Choroid plexus epithelial cell (primary cell): ENCODE data around the gene ZNF821.
A peak's percentile ranks its signal among the peaks of the same experiment; 100 is the strongest.

Experiments
- DNase-seq: peaks from one replicate; pipeline ENCODE4 v3.0.0-alpha.2; 2010; ENCODE audit warnings: low read depth
- H3K4me3 ChIP-seq: 2 replicates; pipeline ENCODE4 v1.5.1; 2011; ENCODE audit warnings: low read depth, mild to moderate bottlenecking, control low read depth, low read length, moderate library complexity
- TF ChIP-seq, protein P1 (sequence below): conservative IDR thresholded peaks from 2 replicates; pipeline ENCODE4 v1.5.1; 2011; ENCODE audit warnings: low read depth, mild to moderate bottlenecking, control low read depth, inconsistent platforms, low read length, moderate library complexity

Gene ZNF821

DNA sequence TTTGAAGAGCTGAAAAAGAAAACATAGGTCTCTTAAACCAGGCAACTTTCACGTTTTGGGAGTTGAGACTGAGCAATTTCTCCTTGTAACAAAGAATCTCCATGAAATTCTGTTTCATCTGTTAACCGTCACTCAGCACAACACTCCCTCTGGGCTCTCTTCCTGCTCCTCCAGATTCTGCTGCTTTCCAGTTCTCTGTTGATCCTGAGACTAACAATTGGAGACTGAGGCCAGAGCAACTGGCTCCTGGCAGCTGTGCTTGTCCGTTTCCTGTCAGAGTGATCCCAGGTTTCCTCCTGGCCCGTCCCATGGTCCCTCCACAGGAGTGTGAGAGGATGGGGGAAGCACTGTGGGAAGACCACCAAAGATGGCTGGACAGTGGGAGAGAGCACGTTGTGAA, 43.8 kb upstream of the ZNF821 start:
- TF ChIP-seq, protein P1, sequence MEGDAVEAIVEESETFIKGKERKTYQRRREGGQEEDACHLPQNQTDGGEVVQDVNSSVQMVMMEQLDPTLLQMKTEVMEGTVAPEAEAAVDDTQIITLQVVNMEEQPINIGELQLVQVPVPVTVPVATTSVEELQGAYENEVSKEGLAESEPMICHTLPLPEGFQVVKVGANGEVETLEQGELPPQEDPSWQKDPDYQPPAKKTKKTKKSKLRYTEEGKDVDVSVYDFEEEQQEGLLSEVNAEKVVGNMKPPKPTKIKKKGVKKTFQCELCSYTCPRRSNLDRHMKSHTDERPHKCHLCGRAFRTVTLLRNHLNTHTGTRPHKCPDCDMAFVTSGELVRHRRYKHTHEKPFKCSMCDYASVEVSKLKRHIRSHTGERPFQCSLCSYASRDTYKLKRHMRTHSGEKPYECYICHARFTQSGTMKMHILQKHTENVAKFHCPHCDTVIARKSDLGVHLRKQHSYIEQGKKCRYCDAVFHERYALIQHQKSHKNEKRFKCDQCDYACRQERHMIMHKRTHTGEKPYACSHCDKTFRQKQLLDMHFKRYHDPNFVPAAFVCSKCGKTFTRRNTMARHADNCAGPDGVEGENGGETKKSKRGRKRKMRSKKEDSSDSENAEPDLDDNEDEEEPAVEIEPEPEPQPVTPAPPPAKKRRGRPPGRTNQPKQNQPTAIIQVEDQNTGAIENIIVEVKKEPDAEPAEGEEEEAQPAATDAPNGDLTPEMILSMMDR, result no peak
- no peak for DNase-seq
- no peak overlapping the region for H3K4me3 ChIP-seq

DNA sequence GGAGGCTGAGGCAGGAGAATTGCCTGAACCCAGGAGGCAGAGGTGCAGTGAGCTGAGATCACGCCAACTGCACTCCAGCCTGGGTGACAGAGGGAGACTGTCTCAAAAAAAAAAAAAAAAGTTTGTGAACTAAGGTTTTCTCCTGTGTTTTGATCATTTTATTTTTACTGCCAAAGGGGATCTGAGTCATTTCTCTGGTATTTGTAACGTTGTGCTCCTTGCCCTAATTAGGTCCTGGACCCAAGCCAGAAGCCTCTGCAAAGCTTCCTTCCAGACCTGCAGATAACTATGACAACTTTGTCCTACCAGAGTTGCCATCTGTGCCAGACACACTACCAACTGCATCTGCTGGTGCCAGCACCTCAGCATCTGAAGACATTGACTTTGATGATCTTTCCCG, 43.4 kb upstream of the ZNF821 start:
- DNase-seq, result peak; percentile 92
- H3K4me3 ChIP-seq, result no peak overlapping the region
- TF ChIP-seq, protein P1, result no peak

DNA sequence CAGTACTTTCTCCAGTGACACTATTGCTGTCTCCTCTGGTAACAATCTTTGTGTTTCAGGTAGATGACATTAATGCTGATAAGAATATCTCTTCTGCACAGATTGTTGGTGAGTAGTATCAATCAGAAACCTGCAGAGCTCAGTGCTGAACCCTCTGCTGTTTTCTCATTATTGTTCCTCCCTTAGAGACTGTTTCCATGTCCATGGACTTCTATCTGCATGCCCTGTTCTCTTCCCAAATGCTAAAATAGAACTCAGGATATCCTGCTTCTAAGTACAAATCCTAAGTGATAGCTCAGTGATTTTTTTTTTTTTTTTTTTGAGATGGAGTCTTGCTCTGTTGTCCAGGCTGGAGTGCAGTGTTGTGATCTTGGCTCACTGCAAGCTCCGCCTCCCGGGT, 40.7 kb upstream of the ZNF821 start:
- DNase-seq, result no peak
- TF ChIP-seq, protein P1, result no peak

DNA sequence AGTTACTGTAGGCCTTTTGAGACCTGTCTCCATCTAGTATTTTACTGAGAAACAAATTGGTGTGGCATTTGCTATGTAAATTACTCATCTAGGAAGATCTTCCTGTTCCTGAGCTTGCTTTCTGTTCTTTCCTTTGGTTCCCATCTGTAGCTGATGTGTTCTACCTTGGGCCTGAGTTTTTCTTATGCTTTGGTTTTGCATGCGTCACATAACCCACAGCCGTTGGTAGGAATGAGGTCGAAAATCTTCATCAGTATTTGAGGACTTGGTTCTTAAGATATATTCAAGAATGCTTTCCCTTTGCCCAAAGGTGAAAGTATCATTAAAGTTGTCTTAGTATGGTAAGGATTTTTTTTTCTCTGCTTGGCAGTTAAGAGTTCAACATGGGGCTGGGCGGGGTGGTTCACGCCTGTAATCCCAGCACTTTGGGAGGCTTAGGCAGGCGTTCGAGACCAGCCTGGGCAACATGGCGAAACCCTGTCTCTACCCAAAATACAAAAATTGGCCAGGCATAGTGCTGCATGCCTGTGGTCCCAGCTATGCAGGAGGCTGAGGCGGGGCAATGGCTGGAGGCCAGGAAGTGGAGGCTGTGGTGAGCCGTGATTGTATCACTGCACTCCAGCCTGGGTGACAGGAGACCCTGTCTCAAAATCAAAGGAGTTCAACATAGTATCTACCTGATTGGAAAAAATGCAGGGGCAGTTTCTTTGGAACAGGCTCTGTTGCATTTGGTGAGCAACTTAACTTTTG, 40.1 kb upstream of the ZNF821 start:
- TF ChIP-seq, protein P1, result no peak
- peak; percentile 59 for DNase-seq
- H3K4me3 ChIP-seq, result no peak overlapping the region

More for the DNA sequence above, 40.7 kb upstream of the ZNF821 start:
- H3K4me3 ChIP-seq, result no peak overlapping the region

DNA sequence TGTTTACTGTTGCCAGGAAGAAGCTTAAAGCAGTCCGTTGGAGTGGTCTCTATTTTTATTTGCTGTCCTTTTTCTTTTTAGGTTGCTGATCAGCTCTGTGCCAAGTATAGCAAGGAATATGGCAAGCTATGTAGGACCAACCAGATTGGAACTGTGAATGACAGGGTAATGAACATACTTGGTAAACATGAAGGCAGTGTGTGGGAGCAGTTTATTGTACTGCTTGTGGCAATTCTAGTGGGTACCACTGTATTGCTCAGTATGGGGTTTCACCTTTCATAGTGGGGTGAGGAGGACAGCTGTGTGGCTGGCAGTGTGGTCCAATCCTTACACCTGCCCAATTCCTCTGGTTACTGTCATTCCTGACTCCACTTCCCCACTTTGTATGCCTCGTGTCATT, 36.7 kb upstream of the ZNF821 start:
- no peak overlapping the region for H3K4me3 ChIP-seq
- DNase-seq, result no peak
- TF ChIP-seq, protein P1, result no peak

DNA sequence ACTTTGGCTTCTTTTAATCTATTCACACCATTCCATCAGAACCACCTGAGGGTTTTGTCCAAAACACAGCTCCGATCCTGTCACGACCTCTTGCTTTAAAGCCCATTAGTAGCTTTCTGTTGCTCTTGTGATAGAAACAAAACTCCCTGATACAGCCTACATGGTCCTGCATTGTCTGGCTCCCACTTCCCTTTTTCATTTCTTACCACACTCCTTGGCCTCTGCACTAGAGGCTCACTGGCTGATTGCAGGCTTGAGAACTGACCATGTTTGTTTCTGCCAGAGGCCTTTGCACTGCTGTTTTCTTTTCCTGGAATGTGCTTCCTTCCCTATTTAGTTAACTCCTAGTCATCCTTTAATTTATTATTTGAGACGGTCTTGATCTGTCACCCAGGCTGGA, 35.1 kb upstream of the ZNF821 start:
- TF ChIP-seq, protein P1, result no peak
- no peak for DNase-seq
- no peak overlapping the region for H3K4me3 ChIP-seq

DNA sequence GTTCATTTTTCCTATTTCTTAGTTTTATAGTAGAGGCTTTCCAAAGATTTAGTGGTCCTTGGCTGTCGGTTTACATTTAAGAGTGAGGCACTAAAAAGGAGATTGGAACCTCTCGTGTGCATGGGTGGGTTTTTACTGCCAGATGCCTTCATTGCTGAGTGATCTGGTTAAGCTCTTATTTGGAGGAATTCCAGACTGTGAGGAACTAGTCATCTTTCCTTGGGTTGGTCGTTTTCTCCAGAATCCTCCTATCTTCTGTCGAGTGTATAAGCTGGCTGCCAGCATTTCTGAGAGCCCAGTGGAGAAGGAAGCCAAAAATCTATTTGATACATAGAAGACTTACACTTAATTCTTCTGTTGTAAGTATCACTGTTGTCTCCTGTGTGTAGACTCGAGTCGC, 33.9 kb upstream of the ZNF821 start:
- TF ChIP-seq, protein P1, result no peak
- no peak overlapping the region for H3K4me3 ChIP-seq
- peak; percentile 49 for DNase-seq
